Kidney epithelial cell (primary cell): ENCODE data around the gene HOXA10. TPM values are rescaled to one million over a fixed set of nuclear protein-coding genes. Genes with fewer than 3 reads are reported as not detected.

ENCODE experiments used
- DNase-seq: peaks from one replicate; pipeline ENCODE4 v3.0.0-alpha.2; 2010; ENCODE audit warnings: low read depth
- H3K27me3 ChIP-seq: 2 replicates; pipeline ENCODE4 v1.6.0; 2011; ENCODE audit warnings: low read length; ENCODE audit not compliant: control insufficient read depth, insufficient read depth
- H3K36me3 ChIP-seq: 2 replicates; pipeline ENCODE4 v1.5.1; 2011; ENCODE audit warnings: low read length; ENCODE audit not compliant: control insufficient read depth, insufficient read depth
- H3K4me3 ChIP-seq: 2 replicates; pipeline ENCODE4 v1.5.1; 2011; ENCODE audit warnings: low read depth, mild to moderate bottlenecking, control low read depth, low read length
- total RNA-seq: library from RNA; depleted of rRNA; stranded (reverse); fragments of >200 nt; gene quantifications from 2 replicates; pipeline ENCODE4 v1.2.3, GENCODE V29; 2015
- TF ChIP-seq, protein P1 (sequence below): IDR thresholded peaks from 2 replicates; pipeline ENCODE4 v1.5.1; 2011; ENCODE audit warnings: mild to moderate bottlenecking, moderate library complexity, low read length, control low read depth, inconsistent platforms; ENCODE audit not compliant: insufficient read depth, poor library complexity, severe bottlenecking

Gene HOXA10
- total RNA-seq, 1 donor from 2014 or later, result 29.1 TPM

DNA sequence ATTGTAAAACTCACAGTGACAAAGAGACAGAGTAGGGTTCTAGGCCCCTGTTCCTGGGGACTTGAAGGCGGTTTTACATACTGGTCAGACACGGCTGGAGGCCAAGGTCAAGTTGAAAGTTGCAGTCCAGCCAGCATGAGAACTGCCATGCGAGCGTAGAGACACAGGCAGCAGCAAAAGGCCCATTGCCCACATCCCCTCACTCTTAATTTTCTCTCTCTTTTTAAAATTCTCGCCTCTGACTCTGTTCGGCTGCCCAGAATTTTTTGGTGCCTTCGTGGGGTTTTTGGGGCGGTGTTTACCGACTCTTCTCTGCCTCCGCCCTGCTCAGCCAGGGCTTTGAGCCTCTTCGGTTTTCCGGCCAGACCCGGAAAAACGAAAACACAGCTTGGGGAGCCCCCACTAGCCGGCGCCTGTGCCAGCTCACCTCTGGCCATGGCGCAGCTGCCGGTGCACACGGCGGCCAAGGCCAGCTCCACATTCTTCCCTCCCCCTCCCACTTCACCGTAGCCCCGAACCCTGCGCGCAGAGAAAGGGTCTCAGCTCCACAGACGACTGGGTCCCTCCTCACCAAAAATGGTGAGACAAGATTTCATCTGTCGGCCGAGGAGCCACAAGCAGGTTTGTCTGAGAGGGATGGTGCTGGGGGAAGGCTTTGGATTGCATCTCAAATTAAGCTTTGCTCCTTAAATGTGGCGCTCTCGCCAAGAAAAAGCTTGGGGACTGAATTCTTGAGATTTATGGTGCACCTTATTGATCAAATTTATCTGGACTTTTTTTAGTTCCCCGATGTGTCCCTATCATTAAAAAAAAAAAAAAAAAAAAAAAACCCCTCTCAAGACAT, 28.1 kb upstream of the HOXA10 start:
- Histone ChIP-seq H3K36me3 (no peaks in the 10 kb centered on the region), H3K27me3 (peaks cover 87% of the 10 kb centered on the region), H3K4me3 (no peak overlapping the region)
- TF ChIP-seq, protein P1, sequence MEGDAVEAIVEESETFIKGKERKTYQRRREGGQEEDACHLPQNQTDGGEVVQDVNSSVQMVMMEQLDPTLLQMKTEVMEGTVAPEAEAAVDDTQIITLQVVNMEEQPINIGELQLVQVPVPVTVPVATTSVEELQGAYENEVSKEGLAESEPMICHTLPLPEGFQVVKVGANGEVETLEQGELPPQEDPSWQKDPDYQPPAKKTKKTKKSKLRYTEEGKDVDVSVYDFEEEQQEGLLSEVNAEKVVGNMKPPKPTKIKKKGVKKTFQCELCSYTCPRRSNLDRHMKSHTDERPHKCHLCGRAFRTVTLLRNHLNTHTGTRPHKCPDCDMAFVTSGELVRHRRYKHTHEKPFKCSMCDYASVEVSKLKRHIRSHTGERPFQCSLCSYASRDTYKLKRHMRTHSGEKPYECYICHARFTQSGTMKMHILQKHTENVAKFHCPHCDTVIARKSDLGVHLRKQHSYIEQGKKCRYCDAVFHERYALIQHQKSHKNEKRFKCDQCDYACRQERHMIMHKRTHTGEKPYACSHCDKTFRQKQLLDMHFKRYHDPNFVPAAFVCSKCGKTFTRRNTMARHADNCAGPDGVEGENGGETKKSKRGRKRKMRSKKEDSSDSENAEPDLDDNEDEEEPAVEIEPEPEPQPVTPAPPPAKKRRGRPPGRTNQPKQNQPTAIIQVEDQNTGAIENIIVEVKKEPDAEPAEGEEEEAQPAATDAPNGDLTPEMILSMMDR, result no peak
- no peak for DNase-seq

DNA sequence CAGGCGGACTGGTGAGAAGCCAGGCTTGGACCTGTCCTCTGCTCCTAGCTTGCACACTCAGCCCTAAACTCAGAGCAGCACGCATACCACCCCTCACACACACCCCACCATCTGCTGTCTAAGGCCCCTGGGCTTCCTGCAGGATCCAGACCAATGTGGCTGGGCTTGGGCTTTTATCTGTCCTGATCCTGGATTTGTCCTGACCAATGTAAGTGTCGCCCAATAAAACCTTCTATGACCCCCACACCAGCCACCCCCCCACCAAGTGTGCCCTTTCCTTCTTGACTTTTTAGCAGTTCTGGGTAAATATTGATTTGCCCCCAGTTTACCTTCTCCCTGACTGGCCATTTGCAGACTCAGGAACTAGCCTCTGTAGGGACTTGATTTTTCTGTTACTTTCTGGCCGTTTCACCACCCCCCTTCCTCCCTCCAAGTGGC, 27.5 kb upstream of the HOXA10 start:
- DNase-seq, result no peak
- Histone ChIP-seq H3K27me3 (peaks cover 87% of the 10 kb centered on the region), H3K4me3 (no peak overlapping the region)

GRCh38 chr7:27200761-27201579, 26.9 kb upstream of the HOXA10 start:
- no peak for DNase-seq

More for the DNA sequence above, 27.5 kb upstream of the HOXA10 start:
- H3K36me3 ChIP-seq, result no peaks in the 10 kb centered on the region
- TF ChIP-seq, protein P1, result no peak

DNA sequence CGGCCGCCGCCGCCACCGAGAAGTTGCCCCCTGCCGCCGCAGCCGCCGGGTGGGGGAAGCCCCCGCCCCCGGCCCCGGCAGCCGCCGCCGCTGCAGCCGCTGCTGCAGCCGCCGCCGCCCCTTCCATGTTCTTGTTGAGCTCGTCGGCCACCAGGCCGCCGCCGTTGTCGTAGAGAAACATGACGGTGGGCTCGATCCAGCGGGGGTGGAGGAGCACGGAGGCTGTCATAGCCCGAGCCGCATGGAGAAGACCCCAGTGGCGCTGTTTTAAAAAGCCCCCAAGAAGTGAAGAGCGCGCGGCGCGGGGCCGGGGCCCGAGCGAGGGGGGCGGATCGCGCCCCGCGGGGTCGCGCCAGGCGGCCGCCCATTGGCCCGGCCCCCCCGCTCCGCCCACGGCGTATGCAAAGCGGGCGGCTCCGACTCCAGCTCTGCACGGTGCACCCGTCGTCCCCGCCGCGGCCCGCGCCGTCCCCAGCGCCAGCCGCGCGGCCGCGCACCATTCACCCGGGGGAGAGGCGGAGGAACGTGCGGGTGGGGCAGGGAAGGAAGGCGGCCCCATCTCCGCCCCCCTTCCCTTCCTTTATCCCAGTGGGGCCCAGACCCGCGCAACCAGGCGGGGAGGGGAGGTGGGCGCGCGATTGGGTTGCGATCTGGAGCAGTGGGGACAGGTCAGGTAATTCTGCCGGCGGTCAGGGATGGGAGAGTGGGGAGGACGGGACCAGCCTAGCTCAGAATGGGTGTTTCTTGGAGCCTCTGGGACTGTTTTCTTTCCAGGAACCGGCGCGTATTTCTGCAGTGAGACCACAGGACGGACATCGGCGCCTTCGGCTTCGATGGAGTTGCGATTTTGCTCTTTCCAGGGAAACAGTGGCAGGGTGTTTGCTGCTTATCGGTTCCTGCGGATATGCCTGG, 26.0 kb upstream of the HOXA10 start, which contains the start of gene HOXA13:
Gene HOXA13 (minus strand): TSS at position 243 of the 912 bp plus-strand sequence. CDS start 14 bp downstream, at position 229.
- Histone ChIP-seq H3K36me3 (no peaks in the 10 kb centered on the region), H3K27me3 (peaks cover 75% of the 10 kb centered on the region), H3K4me3 (peak within 1 kb of the TSS; percentile 20)
- DNase-seq, result no peak
- TF ChIP-seq, protein P1, result no peak

More at GRCh38 chr7:27200761-27201579, 26.9 kb upstream of the HOXA10 start:
- Histone ChIP-seq H3K4me3 (no peak overlapping the region), H3K27me3 (peaks cover 82% of the 10 kb centered on the region), H3K36me3 (no peaks in the 10 kb centered on the region)
- TF ChIP-seq, protein P1, result no peak
